IMR-90 (cell line): ENCODE data around the gene PRKCH. TPM values are rescaled to one million over a fixed set of nuclear protein-coding genes. Genes with fewer than 3 reads are reported as not detected.
A peak's percentile ranks its signal among the peaks of the same experiment; 100 is the strongest.

Experiments
- ATAC-seq: fragments of 200-7000 bp; cut with Tn5 transposase; 2 replicates; pipeline ENCODE4 v1.9.1; 2020; ENCODE audit warnings: low read depth, mild to moderate bottlenecking, moderate library complexity
- BruUV-seq: library from RNA; stranded (reverse); fragments of 400-500 nt; replicated peaks from 2 replicates; lab custom pipeline; 2021; lab: Mats Ljungman, UMichigan
- CTCF ChIA-PET: fragments of 300-600 bp; formaldehyde crosslinking; extraction: SDS; loops from one replicate; lab custom pipeline; 2021; ENCODE audit warnings: antibody characterized with exemption; lab: Yijun Ruan, JAX
- POLR2A ChIA-PET: fragments of 300-600 bp; sonication (Branson Sonifier 250); formaldehyde crosslinking; loops from one replicate; lab custom pipeline; 2022; ENCODE audit warnings: antibody characterized with exemption; ENCODE audit not compliant: unreplicated experiment; lab: Charles Lee
- DNase-seq: peaks from one replicate; pipeline ENCODE4 v3.0.0; 2013
- H2AFZ ChIP-seq: replicated peaks from 2 replicates; pipeline ENCODE3; 2013; ENCODE audit warnings: low read length, mild to moderate bottlenecking; ENCODE audit not compliant: poor library complexity
- H2AK5ac ChIP-seq: 2 replicates; pipeline ENCODE4 v1.6.1; 2013; ENCODE audit warnings: low read depth, low read length, inconsistent platforms
- H2AK9ac ChIP-seq: replicated peaks from 2 replicates; pipeline ENCODE3; 2013; ENCODE audit warnings: mild to moderate bottlenecking, low read depth, low read length, moderate library complexity; ENCODE audit not compliant: poor library complexity
- H2BK120ac ChIP-seq: 2 replicates; pipeline ENCODE4 v1.6.1; 2013; ENCODE audit warnings: low read depth, low read length, inconsistent platforms
- H2BK15ac ChIP-seq: 3 replicates; pipeline ENCODE4 v1.6.1; 2013; ENCODE audit warnings: low read depth, low read length, inconsistent platforms
- H2BK20ac ChIP-seq: 2 replicates; pipeline ENCODE4 v1.6.1; 2013; ENCODE audit warnings: low read depth, mild to moderate bottlenecking, inconsistent platforms, low read length, moderate library complexity
- H2BK5ac ChIP-seq: 2 replicates; pipeline ENCODE4 v1.6.1; 2013; ENCODE audit warnings: mild to moderate bottlenecking, low read depth, low read length, inconsistent platforms; ENCODE audit not compliant: poor library complexity, severe bottlenecking
- H3K14ac ChIP-seq: replicated peaks from 2 replicates; pipeline ENCODE4 v1.6.1; 2013; ENCODE audit warnings: low read depth, low read length, inconsistent platforms
- H3K18ac ChIP-seq: 2 replicates; pipeline ENCODE4 v1.6.1; 2013; ENCODE audit warnings: low read depth, low read length, control low read depth
- H3K23ac ChIP-seq: 2 replicates; pipeline ENCODE4 v1.6.1; 2013; ENCODE audit warnings: low read depth, low read length, inconsistent platforms
- H3K27ac ChIP-seq: 2 replicates; pipeline ENCODE4 v1.5.1; 2013; ENCODE audit warnings: mild to moderate bottlenecking, control low read depth, low read length; ENCODE audit not compliant: insufficient read depth
- H3K27me3 ChIP-seq: 2 replicates; pipeline ENCODE4 v1.6.1; 2013; ENCODE audit warnings: low read length; ENCODE audit not compliant: control insufficient read depth, insufficient read depth
- H3K36me3 ChIP-seq: 2 replicates; pipeline ENCODE4 v1.6.1; 2013; ENCODE audit warnings: low read length, mixed read lengths; ENCODE audit not compliant: control insufficient read depth, insufficient read depth
- H3K4ac ChIP-seq: 2 replicates; pipeline ENCODE4 v1.6.1; 2013; ENCODE audit warnings: low read depth, low read length, inconsistent platforms
- H3K4me1 ChIP-seq: 2 replicates; pipeline ENCODE4 v1.6.1; 2013; ENCODE audit warnings: low read length, mixed read lengths; ENCODE audit not compliant: control insufficient read depth, insufficient read depth
- H3K4me2 ChIP-seq: 2 replicates; pipeline ENCODE4 v1.6.1; 2013; ENCODE audit warnings: low read depth, mild to moderate bottlenecking, control low read depth, low read length, moderate library complexity
- H3K4me3 ChIP-seq: 2 replicates; pipeline ENCODE4 v1.5.1; 2013; ENCODE audit warnings: low read depth, mild to moderate bottlenecking, control low read depth, low read length, moderate library complexity; ENCODE audit not compliant: insufficient read depth
- H3K56ac ChIP-seq: 2 replicates; pipeline ENCODE4 v1.6.1; 2013; ENCODE audit warnings: low read length, inconsistent platforms; ENCODE audit not compliant: insufficient read depth; ENCODE audit errors: extremely low read depth
- H3K79me1 ChIP-seq, 2 experiments: 2 replicates each; pipeline ENCODE4 v1.6.1; 2013; ENCODE audit warnings: low read length in 2 of 2, inconsistent platforms in 1 of 2, low read depth in 1 of 2
- H3K9ac ChIP-seq: 2 replicates; pipeline ENCODE4 v1.6.1; 2013; ENCODE audit warnings: low read depth, low read length, control low read depth
- H3K9me1 ChIP-seq: 2 replicates; pipeline ENCODE4 v1.6.1; 2013; ENCODE audit warnings: low read length, inconsistent platforms; ENCODE audit not compliant: insufficient read depth
- H3K9me3 ChIP-seq: 2 replicates; pipeline ENCODE4 v1.6.1; 2013; ENCODE audit warnings: low read length; ENCODE audit not compliant: control insufficient read depth, insufficient read depth
- H4K20me1 ChIP-seq: 2 replicates; pipeline ENCODE4 v1.6.1; 2013; ENCODE audit warnings: low read length, inconsistent platforms; ENCODE audit not compliant: insufficient read depth
- H4K5ac ChIP-seq: 2 replicates; pipeline ENCODE4 v1.6.1; 2013; ENCODE audit warnings: mild to moderate bottlenecking, low read depth, low read length, control low read depth
- H4K8ac ChIP-seq, 2 experiments: 2 replicates each; pipeline ENCODE4 v1.6.1; 2013; ENCODE audit warnings: low read depth in 2 of 2, low read length in 2 of 2, control low read depth in 1 of 2, inconsistent platforms in 1 of 2
- H4K91ac ChIP-seq: 2 replicates; pipeline ENCODE4 v1.6.1; 2013; ENCODE audit warnings: low read depth, low read length, inconsistent platforms; ENCODE audit not compliant: insufficient read depth
- BHLHE40 ChIP-seq: fragments of 150-350 bp; IDR thresholded peaks from 2 replicates; pipeline ENCODE4 v1.6.1; 2016; ENCODE audit warnings: mild to moderate bottlenecking, low read depth, low read length
- CTCF ChIP-seq: conservative IDR thresholded peaks from 2 replicates; pipeline ENCODE4 v1.5.1; 2012; ENCODE audit warnings: mild to moderate bottlenecking, low read depth, low read length, improper control_type of control experiment
- ELK1 ChIP-seq: fragments of 150-350 bp; IDR thresholded peaks from 2 replicates; pipeline ENCODE4 v1.6.1; 2016; ENCODE audit warnings: low read depth, mild to moderate bottlenecking, low read length, moderate library complexity, borderline replicate concordance
- POLR2A ChIP-seq: IDR thresholded peaks from 2 replicates; pipeline ENCODE4 v1.6.1; 2012; ENCODE audit warnings: mild to moderate bottlenecking, low read depth, low read length
- SMC3 ChIP-seq: fragments of 150-350 bp; IDR thresholded peaks from 2 replicates; pipeline ENCODE4 v1.6.1; 2016; ENCODE audit warnings: low read depth, mild to moderate bottlenecking, antibody characterized with exemption, low read length, moderate library complexity
- USF2 ChIP-seq: fragments of 150-350 bp; IDR thresholded peaks from 2 replicates; pipeline ENCODE4 v1.6.1; 2017; ENCODE audit warnings: mild to moderate bottlenecking, antibody characterized with exemption, low read length, low read depth
- WGBS, 2 experiments: methylation state at CpG; one replicate each; pipeline versions ENCODE4 v1.1.5 to v1.1.7; 2013; ENCODE audit warnings: missing lambda C conversion rate in 2 of 2; ENCODE audit not compliant: insufficient read length in 1 of 2; ENCODE audit errors: extremely low coverage in 2 of 2; 5-methylcytosine and 5-hydroxymethylcytosine counted together
- dilution Hi-C: fragments of 300-500 bp; cut with HindIII; formaldehyde crosslinking; loops from one replicate; pipeline ENCODE4 v1.14.3; 2018; ENCODE audit warnings: low sequenced_read_pairs; ENCODE audit not compliant: unreplicated experiment
- in situ Hi-C: fragments of 300-500 bp; cut with MboI; formaldehyde crosslinking; loops from 3 replicates; pipeline ENCODE4 v1.14.3; 2019; ENCODE audit warnings: low sequenced_read_pairs, inconsistent platforms, mixed read lengths
- intact Hi-C: fragments of 100-400 bp; cut with micrococcal nuclease; formaldehyde crosslinking; loops from 2 replicates; pipeline ENCODE4 v1.10.0; 2022
- polyA plus RNA-seq, 3 experiments: library from polyadenylated mRNA; depleted of rRNA; stranded (reverse); fragments of >200 nt; gene quantifications; 2 replicates each; pipeline ENCODE4 v1.2.3, GENCODE V29; 2012; ENCODE audit warnings: low replicate concordance in 1 of 3
- total RNA-seq: library from RNA; depleted of rRNA; stranded (reverse); fragments of >200 nt; gene quantifications from 2 replicates; pipeline ENCODE4 v1.2.3, GENCODE V29; 2012

Gene PRKCH
- total and polyA plus RNA-seq, 2 of the 4 experiments (the other 2 are of a cell fraction): 1.6 to 2.3 TPM

- dilution Hi-C loops (no loop called here), intact Hi-C loops (no loop called here), in situ Hi-C loops (no loop called here)
- no peak overlapping the region for H2BK120ac ChIP-seq
- H3K36me3 ChIP-seq: no peaks in the 10 kb centered on the region
- H4K8ac ChIP-seq: no peak overlapping the region
- no peak overlapping the region for H3K4ac ChIP-seq
- H4K91ac ChIP-seq: no peak overlapping the region
- no peak overlapping the region for H3K9ac ChIP-seq
- H2AFZ ChIP-seq: no peak overlapping the region
- ATAC-seq (no peak), DNase-seq (no peak)
- ChIA-PET POLR2A (no interaction called here), CTCF (interaction anchor here (1.4 kb wide), 1 partner anchor 8 kb away, joined by 3 read pairs; no protein-coding TSS in a partner anchor)
- peak overlapping the region; percentile 49; the same call in 1 of the 2 replicates for H2AK5ac ChIP-seq
- peaks cover 15% of the 10 kb centered on the region for H3K9me1 ChIP-seq
- no TSS peak for BruUV-seq
- H3K14ac ChIP-seq: no peak overlapping the region
- H4K20me1 ChIP-seq: no peaks in the 10 kb centered on the region
- no peak overlapping the region for H2AK9ac ChIP-seq
- H3K56ac ChIP-seq: no peak overlapping the region
- 0 out of 3 replicates have a peak overlapping the region, but pooled peaks have one; percentile 68 for H2BK15ac ChIP-seq
- H3K4me1 ChIP-seq: peaks cover 16% of the 10 kb centered on the region
- no peak overlapping the region for H4K5ac ChIP-seq
- no peak overlapping the region for H2BK5ac ChIP-seq
- no peak overlapping the region for H3K27ac ChIP-seq
- no peak overlapping the region for H3K4me2 ChIP-seq
- no peak overlapping the region for H3K4me3 ChIP-seq
- H3K27me3 ChIP-seq: no peaks in the 10 kb centered on the region
- no peaks in the 10 kb centered on the region for H3K9me3 ChIP-seq
- H2BK20ac ChIP-seq: no peak overlapping the region
- no peak overlapping the region for H3K23ac ChIP-seq
- peaks cover 0 to 10% of the 10 kb centered on the region in 2 experiments; a peak in 2 of 4 replicates for H3K79me1 ChIP-seq
- TF ChIP-seq USF2: no peak
- no peak for TF ChIP-seq CTCF
- no peak for TF ChIP-seq SMC3
- no peak for TF ChIP-seq BHLHE40
- TF ChIP-seq POLR2A: no peak
- TF ChIP-seq ELK1: no peak
- WGBS, 2 experiments: 100% methylated on average over 2 of the region's 7 CpGs; no CpG with 5 or more reads in 1 of the 2 experiments
- no peak overlapping the region for H3K18ac ChIP-seq
Measured at GRCh38 chr14:61483476-61483875, 162.1 kb downstream of the PRKCH start.
